T-helper 1 cell treated with Interleukin-12 subunit alpha and Interleukin-12 subunit beta and Interleukin-4 antibody, amounts not matched to agents 30 ng/mL and 1 ng/mL, for 36 hours (primary cell): ENCODE measurements around the gene NCF4. TPM values are rescaled to one million over a fixed set of nuclear protein-coding genes. Genes with fewer than 3 reads are reported as not detected.

Experiments
- intact Hi-C: fragments of 100-400 bp; cut with micrococcal nuclease; formaldehyde crosslinking; loops from one replicate; pipeline ENCODE4 v1.15.1; 2024
- total RNA-seq: library from RNA; stranded (reverse); gene quantifications from 2 replicates; pipeline ENCODE4 v1.2.3, GENCODE V29; 2022

NCF4 gene
- 66.5 and 70.4 TPM in 2 replicates for total RNA-seq

- intact Hi-C loops, result loop anchor here (1.0 to 5.0 kb wide), 2 partner anchors 12 to 41 kb away; no protein-coding TSS in a partner anchor
Measured at GRCh38 chr22:36860821-36861659, at the start of gene NCF4. NCF4 (plus strand) TSS chr22:36861006; CDS start chr22:36861172, 166 bp downstream.

DNA sequence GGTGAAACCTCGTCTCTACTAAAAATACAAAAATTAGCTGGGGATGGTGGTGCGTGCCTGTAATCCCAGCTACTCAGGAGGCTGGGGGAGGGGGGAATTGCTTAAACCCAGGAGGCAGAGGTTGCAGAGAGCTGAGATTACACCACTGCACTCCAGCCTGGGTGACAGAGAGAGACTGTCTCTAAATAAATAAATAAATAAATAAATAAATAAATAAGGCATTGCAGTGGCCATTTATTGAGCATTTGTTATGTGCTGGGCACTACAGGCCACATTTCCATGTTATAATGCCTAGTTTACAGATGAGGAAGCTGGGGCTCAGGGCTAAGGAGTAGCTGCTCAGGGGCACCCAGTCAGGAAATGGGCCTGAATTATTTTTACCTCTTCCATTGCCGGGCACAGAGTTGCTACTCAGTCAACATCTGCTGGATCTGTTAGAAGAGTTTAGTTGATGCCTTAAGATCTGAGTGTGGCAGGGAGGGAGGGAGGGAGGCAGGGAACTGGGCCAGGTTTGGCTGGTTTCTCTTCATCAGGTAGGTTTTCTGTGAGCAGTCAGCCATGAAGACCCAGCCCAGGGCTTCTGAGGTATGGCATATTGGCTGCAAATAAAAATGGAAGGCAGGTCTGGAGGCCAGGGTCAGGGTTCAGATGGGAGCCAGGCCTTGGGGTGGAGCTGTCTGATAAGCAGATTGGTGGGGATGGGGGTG is 49.6 kb upstream of the NCF4 start:
- intact Hi-C loops, result no loop called here

- intact Hi-C loops, result no loop called here
Measured at GRCh38 chr22:36814801-36815200, 46.0 kb upstream of the NCF4 start.

DNA sequence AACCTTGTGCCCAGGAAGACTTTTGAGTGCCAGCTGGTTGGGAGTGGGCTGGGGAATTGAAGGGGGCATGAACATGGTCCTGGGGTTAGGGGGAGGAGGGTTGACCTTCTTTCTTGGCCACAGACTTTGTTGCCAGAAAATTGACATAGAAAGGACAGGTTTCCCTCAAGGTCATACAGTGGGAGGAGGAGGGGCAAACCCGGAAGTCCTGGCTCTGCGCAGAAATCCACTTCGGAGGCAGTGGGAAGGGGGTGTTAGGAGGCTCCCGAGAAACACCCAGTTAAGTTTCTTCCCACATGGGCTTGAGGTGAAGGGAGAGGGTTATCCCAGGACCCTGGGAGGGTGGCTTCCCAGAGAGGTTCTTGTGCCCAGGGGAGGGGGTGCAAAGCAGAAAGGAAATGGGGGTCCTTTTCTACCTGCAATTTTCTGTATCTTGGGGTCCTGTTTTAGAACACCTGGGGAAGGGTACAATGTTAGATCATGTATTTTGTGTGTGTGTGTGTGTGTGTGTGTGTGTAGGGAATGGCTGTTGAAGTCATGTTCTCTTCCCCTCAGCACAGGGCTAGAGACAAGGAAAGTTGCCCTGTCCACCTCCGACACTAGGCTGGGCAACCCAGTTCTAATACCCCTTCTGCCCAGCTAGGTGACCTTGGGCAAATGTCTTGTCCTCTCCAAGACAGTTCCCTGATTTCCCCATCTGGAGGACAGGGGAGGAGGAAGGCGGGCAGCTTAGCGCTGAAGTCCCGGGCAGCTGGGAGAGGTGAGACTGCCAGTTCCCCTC is 45.1 kb upstream of the NCF4 start:
- intact Hi-C loops, result no loop called here

DNA sequence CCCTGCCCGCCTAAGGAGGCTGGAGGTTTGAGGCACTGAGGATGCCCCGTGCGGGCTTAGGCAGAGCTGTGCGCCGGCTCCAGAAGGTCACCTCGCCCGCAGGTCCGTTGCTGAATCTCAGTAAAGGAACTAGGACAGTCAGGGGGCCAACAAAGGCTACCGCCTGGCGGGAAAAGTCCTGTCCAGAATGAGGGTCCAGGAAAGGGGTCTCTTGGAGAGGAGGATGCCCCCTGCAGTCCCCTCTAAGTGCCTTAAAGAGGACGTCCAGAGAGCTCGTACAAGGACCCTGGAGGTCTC is 44.5 kb upstream of the NCF4 start:
- intact Hi-C loops, result no loop called here

GRCh38 chr22:36816636-36817524 is 43.9 kb upstream of the NCF4 start, which contains the start of gene PVALB:
PVALB (minus strand) TSS chr22:36817035; CDS start chr22:36817005, 30 bp downstream.
- intact Hi-C loops, result no loop called here

- intact Hi-C loops, result no loop called here
Measured at GRCh38 chr22:36817525-36817848, 43.3 kb upstream of the NCF4 start.

- intact Hi-C loops, result no loop called here
Measured at GRCh38 chr22:36818010-36818642, 42.7 kb upstream of the NCF4 start.

DNA sequence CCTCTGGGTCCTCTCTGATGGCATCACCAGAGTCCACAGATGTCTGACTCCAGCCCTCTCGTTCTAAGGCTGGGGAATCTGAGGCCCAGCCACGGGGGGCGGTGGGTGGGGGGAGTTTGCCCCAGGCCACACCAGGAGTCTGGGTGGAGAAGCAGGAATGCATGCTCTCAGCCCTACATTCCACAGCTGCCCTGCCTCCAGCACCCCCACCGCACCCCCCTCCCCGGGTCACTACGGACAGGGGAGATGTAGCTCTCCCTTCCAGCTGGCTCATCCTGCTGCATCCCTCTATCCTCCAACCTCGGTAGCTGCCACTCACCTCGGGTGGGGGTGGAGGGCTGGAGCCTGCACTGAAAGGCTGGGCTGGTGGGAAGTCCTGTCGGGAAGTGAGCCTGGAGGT is 41.7 kb upstream of the NCF4 start:
- intact Hi-C loops, result no loop called here

- intact Hi-C loops, result no loop called here
Measured at GRCh38 chr22:36822581-36822980, 38.2 kb upstream of the NCF4 start.

DNA sequence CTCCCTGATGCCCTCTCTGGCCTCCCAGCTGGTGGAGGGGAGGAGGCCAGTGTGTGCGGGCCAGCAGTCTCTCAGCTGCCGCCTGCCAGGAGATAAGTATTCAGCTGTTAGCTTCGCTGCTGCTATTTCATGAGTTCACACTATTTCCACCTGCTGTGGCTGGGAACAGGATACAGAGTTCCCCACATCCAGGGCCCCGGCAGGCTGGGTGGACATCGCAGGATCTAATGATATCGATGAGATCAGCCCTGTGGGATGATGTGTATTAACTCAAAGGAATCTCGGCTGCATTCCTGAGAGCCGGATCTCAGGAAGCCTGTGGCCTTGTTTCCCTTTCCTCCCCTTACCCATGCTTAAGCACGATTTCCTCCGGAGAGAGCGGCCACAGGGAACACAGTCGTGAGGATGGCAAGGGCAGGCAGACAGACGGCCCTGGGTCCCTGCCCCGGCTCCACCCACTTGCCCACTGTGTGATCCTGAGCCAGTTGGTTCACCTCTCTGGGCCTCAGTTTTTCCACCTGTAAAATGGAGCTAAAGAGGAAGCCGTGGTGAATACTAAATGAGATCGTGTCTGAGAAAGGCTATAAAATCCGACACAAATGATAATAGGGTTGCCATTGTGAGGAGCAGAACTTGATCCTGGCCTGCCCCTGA is 37.5 kb upstream of the NCF4 start:
- intact Hi-C loops, result no loop called here

DNA sequence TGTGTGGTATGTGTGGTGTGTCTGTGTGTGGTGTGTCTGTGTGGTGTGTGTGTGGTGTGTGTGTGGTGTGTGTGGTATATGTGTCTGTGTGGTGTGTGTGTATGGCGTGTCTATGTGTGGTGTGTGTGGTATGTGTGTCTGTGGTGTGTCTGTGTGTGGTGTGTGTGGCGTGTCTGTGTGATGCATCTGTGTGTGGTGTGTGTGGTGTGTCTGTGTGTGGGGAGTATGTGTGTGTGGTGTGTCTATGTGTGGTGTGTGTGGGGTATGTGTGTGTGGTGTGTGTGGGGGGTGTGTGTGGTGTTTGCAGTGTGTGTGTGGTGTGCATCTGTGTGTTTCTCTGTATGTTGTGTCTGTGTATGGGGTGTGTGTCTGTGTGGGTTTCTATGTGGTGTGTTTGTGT is 36.2 kb upstream of the NCF4 start:
- intact Hi-C loops, result no loop called here

DNA sequence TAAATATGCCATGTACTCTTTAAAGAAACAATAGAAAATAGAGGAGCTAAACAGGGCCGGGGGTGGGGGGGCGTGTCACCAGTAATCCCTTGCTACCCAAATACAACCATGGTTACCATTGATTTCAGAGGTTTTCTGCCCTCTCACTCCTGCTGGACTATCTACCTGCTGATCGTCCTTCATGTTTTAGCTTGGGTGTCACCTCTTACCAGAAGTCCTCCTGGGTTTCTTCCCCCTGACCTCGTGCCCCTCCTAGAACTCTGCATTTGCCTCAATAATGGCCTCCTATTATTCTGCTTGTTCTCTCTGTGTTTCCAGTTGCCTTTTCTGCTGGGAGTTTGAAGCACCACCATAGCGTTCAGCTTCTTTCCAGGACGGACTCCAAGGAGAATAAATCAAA is 34.5 kb upstream of the NCF4 start:
- intact Hi-C loops, result no loop called here

GRCh38 chr22:36828815-36829214 is 32.0 kb upstream of the NCF4 start:
- intact Hi-C loops, result no loop called here

DNA sequence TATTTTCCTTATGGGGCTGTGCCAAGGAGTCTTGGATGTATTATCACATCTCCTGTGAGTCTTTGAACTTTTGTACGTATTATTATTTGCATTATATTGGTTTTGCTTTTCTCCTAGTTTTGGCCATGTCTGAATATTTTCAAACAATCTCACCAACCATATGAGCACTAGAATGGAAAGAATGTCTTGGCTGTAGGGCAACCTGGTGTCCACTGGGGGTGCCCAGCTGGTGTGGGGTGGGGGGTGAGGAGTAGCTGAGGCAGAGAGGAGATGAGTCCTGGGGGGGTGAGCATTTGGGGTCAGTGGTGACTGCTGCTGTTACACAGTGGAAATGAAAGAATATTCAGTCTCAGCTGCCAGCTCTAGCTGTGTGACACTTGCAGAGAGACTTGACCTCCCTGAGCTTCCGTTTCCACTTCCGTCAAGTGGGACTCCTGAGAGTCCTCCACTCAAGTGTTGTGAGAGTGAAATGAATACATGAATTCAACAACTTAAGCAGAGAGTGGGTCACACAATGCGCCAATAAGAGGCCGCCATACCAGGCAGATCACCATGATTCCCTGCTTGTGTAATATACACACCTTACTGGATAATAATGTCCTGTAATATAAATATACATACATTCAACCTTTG is 31.3 kb upstream of the NCF4 start:
- intact Hi-C loops, result no loop called here

DNA sequence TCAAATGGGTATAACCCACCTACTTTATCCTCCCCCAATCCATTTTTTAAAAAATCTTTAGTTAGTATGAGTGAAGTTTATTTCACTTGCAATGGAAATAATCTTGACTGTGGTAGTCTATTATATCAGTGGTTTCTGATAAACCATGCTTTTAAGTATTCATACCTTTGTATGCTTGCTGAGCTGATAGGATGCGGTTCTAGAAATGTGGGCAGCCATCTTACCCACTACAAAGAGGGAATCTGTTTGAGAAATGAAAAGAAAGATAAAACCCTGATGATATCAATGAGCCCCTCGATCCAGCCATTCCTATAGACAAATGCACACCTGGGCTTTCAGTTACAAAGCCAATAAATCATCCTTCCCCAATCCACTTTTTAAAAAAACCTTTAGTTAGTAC is 30.2 kb upstream of the NCF4 start:
- intact Hi-C loops, result no loop called here

GRCh38 chr22:36831206-36831605 is 29.6 kb upstream of the NCF4 start:
- intact Hi-C loops, result no loop called here

GRCh38 chr22:36831717-36832116 is 29.1 kb upstream of the NCF4 start:
- intact Hi-C loops, result no loop called here

DNA sequence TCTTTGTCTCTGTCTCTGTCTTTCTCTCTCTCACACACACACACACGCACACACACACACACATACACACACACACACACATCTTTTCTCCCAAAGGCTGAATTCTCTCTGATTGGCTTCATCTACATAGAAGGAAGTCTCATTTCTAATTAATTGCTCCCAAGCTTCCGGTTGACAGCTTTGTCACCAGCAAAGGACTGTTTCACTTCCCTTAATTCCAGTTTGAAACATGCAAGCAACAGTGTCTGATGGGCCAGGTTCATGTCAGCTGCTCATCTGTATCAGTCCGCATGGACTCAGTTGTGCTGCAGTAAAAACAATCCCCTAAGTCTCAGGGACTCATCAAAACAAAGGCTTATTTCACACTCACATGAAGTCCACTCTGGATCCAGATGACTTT is 27.7 kb upstream of the NCF4 start:
- intact Hi-C loops, result no loop called here

DNA sequence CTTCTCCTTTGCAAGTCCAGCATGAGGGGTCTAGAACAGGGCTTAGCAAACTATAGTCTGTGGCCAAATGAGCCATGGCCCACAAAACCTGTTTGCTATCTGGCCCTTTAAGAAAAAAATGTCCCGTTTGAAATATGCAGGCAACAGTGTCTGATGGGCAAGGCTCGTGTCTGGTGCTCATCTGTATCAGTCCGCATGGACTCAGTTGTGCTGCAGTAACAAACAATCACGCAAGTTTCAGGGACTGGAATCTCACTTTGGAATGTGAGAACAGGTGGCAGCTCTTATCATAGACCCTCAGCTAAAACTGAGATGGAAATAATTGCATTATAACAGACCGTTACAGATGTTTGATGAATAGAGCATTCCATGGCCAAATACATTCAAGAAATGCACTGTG is 24.9 kb upstream of the NCF4 start:
- intact Hi-C loops, result no loop called here
